Adrenal gland (tissue), 12 donors: ENCODE measurements around the gene MPPED1. TPM values are rescaled to one million over a fixed set of nuclear protein-coding genes. Genes with fewer than 3 reads are reported as not detected.

Experiments
- DNase-seq, 7 donors: peaks; one replicate each; pipeline ENCODE4 v3.0.0-alpha.2; 2019 to 2020
- H3K27ac ChIP-seq, 5 donors: fragments of 200-600 bp; sonication (generic) in 4 of 5; 1 replicate in 3 of 5; 2 replicates in 2 of 5; pipeline versions ENCODE4 v1.5.1 to v1.8.0; 2016 to 2020; ENCODE audit warnings: mild to moderate bottlenecking in 1 of 5
- H3K27me3 ChIP-seq: fragments of 200-600 bp; 2 replicates; pipeline ENCODE4 v1.8.0; 2021
- H3K36me3 ChIP-seq, 2 donors: fragments of 200-600 bp; replicated peaks in 1 of 2; 1 replicate in 1 of 2; 2 replicates in 1 of 2; pipeline versions ENCODE4 v1.5.1 to v1.8.0; 2018 to 2022
- H3K4me1 ChIP-seq, 2 donors: fragments of 200-600 bp; replicated peaks in 1 of 2; 1 replicate in 1 of 2; 2 replicates in 1 of 2; pipeline versions ENCODE4 v1.5.1 to v1.8.0; 2018 to 2021
- H3K4me3 ChIP-seq, 4 donors: fragments of 200-600 bp; sonication (generic) in 3 of 4; one replicate each; pipeline ENCODE4 v1.5.1; 2016 to 2018
- H3K9me3 ChIP-seq, 3 donors: fragments of 200-600 bp; sonication (generic) in 1 of 3; replicated peaks in 1 of 3; 1 replicate in 2 of 3; 2 replicates in 1 of 3; pipeline versions ENCODE4 v1.5.1 to v1.8.0; 2016 to 2021
- CTCF ChIP-seq, 6 experiments: fragments of 450-650 bp in 4 of 6; fragments of 200-600 bp in 2 of 6; sonication (generic) in 1 of 6; IDR thresholded peaks; 1 replicate in 5 of 6; 2 replicates in 1 of 6; pipeline versions ENCODE4 v1.5.1 to v1.8.0; 2016 to 2021; ENCODE audit warnings: antibody characterized with exemption in 6 of 6, mild to moderate bottlenecking in 2 of 6, moderate library complexity in 1 of 6
- POLR2A ChIP-seq, 2 donors: fragments of 450-650 bp; IDR thresholded peaks; one replicate each; pipeline ENCODE4 v1.6.1; 2017; ENCODE audit warnings: antibody characterized with exemption in 2 of 2, mild to moderate bottlenecking in 2 of 2, moderate library complexity in 1 of 2
- WGBS, 4 donors: extraction: QIAGEN DNeasy Blood & Tissue Kit in 2 of 4; methylation state at CpG; one replicate each; pipeline versions ENCODE4 v1.1.5 to v1.1.7; 2013 to 2017; 5-methylcytosine and 5-hydroxymethylcytosine counted together
- intact Hi-C, 2 donors: fragments of 100-400 bp; cut with DNase I; formaldehyde crosslinking; loops; one replicate each; pipeline versions ENCODE4 v1.14.1 to v1.15.0; 2022 to 2023
- polyA plus RNA-seq, 3 donors: library from polyadenylated mRNA; stranded (reverse); fragments of 200-250 nt in 2 of 3; fragments of 350-450 nt in 1 of 3; fragmentation: Illumina TruSeq in 1 of 3; extraction: RNeasy Lipid Tissue Mini Kit (QIAGEN cat#74804) in 1 of 3; gene quantifications; one replicate each; pipeline ENCODE4 v1.2.3, GENCODE V29; 2013 to 2014
- total RNA-seq, 9 donors: library from RNA; depleted of rRNA in 4 of 9; stranded (reverse); fragments of >200 nt in 4 of 9; fragments of 120-200 nt in 1 of 9; fragmentation: NEBNext Ultra II Directional in 1 of 9; extraction: Animal tissue kit (Norgen Biotek cat#: 25700) in 1 of 9; gene quantifications; one replicate each; pipeline versions ENCODE4 v1.1.0 to v1.2.4, GENCODE V29; 2013 to 2023
- donor health status: healthy with polysubstance abuse.
- donor health status: Bipolar disorder and iron deficiency.
- donor health status: DM: yes; HTN: yes; CAD: no.
- donor health status: DM: no; HTN: no; CAD: no.
- donor health status: DM: no; HTN: no; CAD: no.
- donor health status: DM: yes; HTN: yes; CAD: no.

The MPPED1 gene
- total and polyA plus RNA-seq, 12 donors = 0.07 to 0.44 (median 0.11) TPM; not detected in 8

GRCh38 chr22:43408009-43408408 lies 3.8 kb upstream of the MPPED1 start:
- Histone ChIP-seq H3K9me3 (no peaks in the 10 kb centered on the region), H3K27ac (no peak overlapping the region), H3K4me3 (no peak overlapping the region), H3K27me3 (peaks cover 22% of the 10 kb centered on the region), H3K4me1 (no peaks in the 10 kb centered on the region), H3K36me3 (no peaks in the 10 kb centered on the region)
- WGBS, 4 donors = 69 to 86% (median 76%) methylated on average over 2 of the region's 2 CpGs
- no peak for TF ChIP-seq CTCF (IDR thresholded peaks at IDR 0.05)
- TF ChIP-seq POLR2A (IDR thresholded peaks at IDR 0.05) = no peak
- DNase-seq = no peak
- intact Hi-C loops = no loop called here

GRCh38 chr22:43409046-43409445 lies 2.8 kb upstream of the MPPED1 start:
- H3K4me1 ChIP-seq = no peaks in the 10 kb centered on the region
- H3K9me3 ChIP-seq = no peaks in the 10 kb centered on the region
- no peaks in the 10 kb centered on the region for H3K36me3 ChIP-seq
- TF ChIP-seq POLR2A (IDR thresholded peaks at IDR 0.05) (no peak), CTCF (IDR thresholded peaks at IDR 0.05) (no peak)
- 78 to 90% (median 83%) methylated on average over 8 of the region's 8 CpGs for WGBS, 4 donors
- H3K27ac ChIP-seq = no peak overlapping the region
- DNase-seq = no peak
- H3K4me3 ChIP-seq = no peak overlapping the region
- H3K27me3 ChIP-seq = peaks cover 30% of the 10 kb centered on the region
- intact Hi-C loops = no loop called here

- WGBS, 4 donors = 59 to 75% (median 70%) methylated on average over 3 to 4 of the region's 4 CpGs
- Histone ChIP-seq H3K27me3 (peaks cover 30% of the 10 kb centered on the region), H3K4me1 (no peaks in the 10 kb centered on the region), H3K9me3 (no peaks in the 10 kb centered on the region), H3K27ac (no peak overlapping the region), H3K4me3 (no peak overlapping the region), H3K36me3 (no peaks in the 10 kb centered on the region)
- no peak for DNase-seq
- TF ChIP-seq POLR2A (IDR thresholded peaks at IDR 0.05) (no peak), CTCF (IDR thresholded peaks at IDR 0.05) (no peak)
- intact Hi-C loops = no loop called here
Measured at GRCh38 chr22:43409800-43410199, 2.0 kb upstream of the MPPED1 start.

- peaks cover 30% of the 10 kb centered on the region for H3K27me3 ChIP-seq
- H3K27ac ChIP-seq = no peak overlapping the region
- no peak overlapping the region for H3K4me3 ChIP-seq
- no peak for DNase-seq
- TF ChIP-seq CTCF (IDR thresholded peaks at IDR 0.05) (no peak), POLR2A (IDR thresholded peaks at IDR 0.05) (no peak)
- H3K9me3 ChIP-seq = no peaks in the 10 kb centered on the region
- no peaks in the 10 kb centered on the region for H3K36me3 ChIP-seq
- intact Hi-C loops = no loop called here
- WGBS, 4 donors = 11 to 31% (median 28%) methylated on average over 24 to 81 of the region's 83 CpGs
- H3K4me1 ChIP-seq = no peaks in the 10 kb centered on the region
Measured at GRCh38 chr22:43411040-43411868, 560 bp upstream of the MPPED1 start.
